Gastroesophageal sphincter (tissue), 3 donors: ENCODE data around the gene CCDC27.

Experiments used
- CTCF ChIP-seq, 4 experiments: fragments of 200-600 bp in 2 of 4; fragments of 450-650 bp in 2 of 4; sonication (generic) in 1 of 4; IDR thresholded peaks; one replicate each; pipeline ENCODE4 v1.5.1; 2017 to 2019; ENCODE audit warnings: antibody characterized with exemption in 4 of 4, mild to moderate bottlenecking in 2 of 4, moderate library complexity in 2 of 4
- EP300 ChIP-seq: sonication (generic); formaldehyde crosslinking; IDR thresholded peaks from one replicate; pipeline ENCODE4 v1.6.1; 2017; ENCODE audit warnings: antibody characterized with exemption, mild to moderate bottlenecking
- POLR2A ChIP-seq, 2 donors: fragments of 450-650 bp; IDR thresholded peaks; one replicate each; pipeline ENCODE4 v1.6.1; 2017; ENCODE audit warnings: antibody characterized with exemption in 2 of 2, mild to moderate bottlenecking in 2 of 2, moderate library complexity in 1 of 2
- POLR2AphosphoS5 ChIP-seq: sonication (generic); formaldehyde crosslinking; IDR thresholded peaks from one replicate; pipeline ENCODE4 v1.6.1; 2017; ENCODE audit warnings: antibody characterized with exemption

GRCh38 chr1:3776231-3776961 is 24.1 kb downstream of the CCDC27 start:
- TF ChIP-seq CTCF (IDR thresholded peaks at IDR 0.05) (no peak), POLR2AphosphoS5 (no peak), POLR2A (IDR thresholded peaks at IDR 0.05) (no peak), EP300 (no peak)
